HL-60 (cell line): ENCODE measurements around the gene HDAC7.

Experiments used
- DNase-seq, 2 experiments: peaks; one replicate each; pipeline ENCODE4 v3.0.0-alpha.2; 2010 to 2020; ENCODE audit warnings: low read depth in 1 of 2, low spot score in 1 of 2
- H3K27ac ChIP-seq: fragments of 250-450 bp; sonication (Bioruptor Pico); replicated peaks from 2 replicates; pipeline ENCODE4 v1.5.1; 2020; ENCODE audit warnings: mild to moderate bottlenecking, moderate library complexity
- H3K27me3 ChIP-seq: fragments of 250-450 bp; sonication (Bioruptor Pico); 2 replicates; pipeline ENCODE4 v1.5.1; 2021; ENCODE audit warnings: mild to moderate bottlenecking, moderate library complexity; ENCODE audit not compliant: insufficient read depth, poor library complexity, severe bottlenecking
- H3K4me3 ChIP-seq: replicated peaks from 2 replicates; pipeline ENCODE4 v1.5.1; 2011; ENCODE audit warnings: mild to moderate bottlenecking, control low read depth, low read length; ENCODE audit not compliant: insufficient read depth
- CTCF ChIP-seq: IDR thresholded peaks from one replicate; pipeline ENCODE4 v1.5.1; 2011; ENCODE audit warnings: low read length, control low read depth, inconsistent platforms; ENCODE audit not compliant: insufficient read depth
- GABPA ChIP-seq: IDR thresholded peaks from 2 replicates; pipeline ENCODE4 v1.6.1; 2012; ENCODE audit warnings: low read depth
- POLR2AphosphoS5 ChIP-seq: IDR thresholded peaks from 2 replicates; pipeline ENCODE4 v1.6.1; 2012; ENCODE audit warnings: low read depth
- REST ChIP-seq: IDR thresholded peaks from 2 replicates; pipeline ENCODE4 v1.6.1; 2012; ENCODE audit warnings: low read depth; ENCODE audit not compliant: insufficient replicate concordance
- SPI1 ChIP-seq: IDR thresholded peaks from 2 replicates; pipeline ENCODE4 v1.6.1; 2012; ENCODE audit warnings: low read depth, mild to moderate bottlenecking, borderline replicate concordance

Gene HDAC7

GRCh38 chr12:47808050-47808449 is 11.7 kb downstream of the HDAC7 start:
- no peak for TF ChIP-seq REST
- TF ChIP-seq POLR2AphosphoS5, result no peak
- TF ChIP-seq SPI1, result no peak
- no peak for TF ChIP-seq CTCF
- TF ChIP-seq GABPA, result no peak
- Histone ChIP-seq H3K27me3 (no peaks in the 10 kb centered on the region), H3K27ac (peak overlapping the region; percentile 71), H3K4me3 (no peak overlapping the region)
- peak in 1 of 2 experiments; percentile 74 for DNase-seq

GRCh38 chr12:47807338-47807737 is 12.4 kb downstream of the HDAC7 start:
- no peak for TF ChIP-seq GABPA
- TF ChIP-seq POLR2AphosphoS5, result no peak
- TF ChIP-seq CTCF, result no peak
- no peak for TF ChIP-seq SPI1
- TF ChIP-seq REST, result no peak
- Histone ChIP-seq H3K4me3 (no peak overlapping the region), H3K27ac (no peak overlapping the region), H3K27me3 (no peaks in the 10 kb centered on the region)
- no peak for DNase-seq

GRCh38 chr12:47805417-47805816 is 14.3 kb downstream of the HDAC7 start:
- TF ChIP-seq CTCF (no peak), GABPA (no peak), POLR2AphosphoS5 (no peak), REST (no peak), SPI1 (no peak)
- Histone ChIP-seq H3K27me3 (no peaks in the 10 kb centered on the region), H3K27ac (no peak overlapping the region), H3K4me3 (no peak overlapping the region)
- DNase-seq, result no peak
